ENCODE results near the gene PKN1.

PKN1 gene

DNA sequence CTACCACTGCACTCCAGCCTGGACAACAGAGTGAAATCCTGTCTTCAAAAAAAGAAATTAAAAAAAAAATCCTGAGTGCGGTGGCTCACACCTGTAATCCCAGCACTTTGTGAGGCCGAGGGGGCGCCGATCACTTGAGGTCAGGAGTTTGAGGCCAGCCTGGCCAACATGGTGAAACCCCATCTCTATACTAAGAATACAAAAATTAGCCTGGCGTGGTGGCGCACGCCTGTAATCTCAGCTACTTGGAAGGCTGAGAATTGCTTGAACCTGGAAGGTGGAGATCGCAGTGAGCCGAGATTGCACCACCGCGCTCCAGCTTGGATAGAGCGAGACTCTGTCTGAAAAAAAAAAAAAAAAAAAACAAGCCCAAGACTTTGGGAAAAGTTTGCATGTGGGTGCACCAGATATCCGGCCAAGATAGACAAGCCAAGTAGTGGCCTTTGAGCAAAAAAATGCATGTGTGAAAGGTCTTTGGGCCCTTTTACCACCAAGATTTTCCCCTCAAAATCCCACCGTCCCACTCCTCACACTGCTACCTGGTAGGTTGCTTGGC, 79.4 kb downstream of the PKN1 start:
- no peak for DNase-seq (ENCODE audit: low read depth in 3 of 3, low spot score in 1 of 3)

DNA sequence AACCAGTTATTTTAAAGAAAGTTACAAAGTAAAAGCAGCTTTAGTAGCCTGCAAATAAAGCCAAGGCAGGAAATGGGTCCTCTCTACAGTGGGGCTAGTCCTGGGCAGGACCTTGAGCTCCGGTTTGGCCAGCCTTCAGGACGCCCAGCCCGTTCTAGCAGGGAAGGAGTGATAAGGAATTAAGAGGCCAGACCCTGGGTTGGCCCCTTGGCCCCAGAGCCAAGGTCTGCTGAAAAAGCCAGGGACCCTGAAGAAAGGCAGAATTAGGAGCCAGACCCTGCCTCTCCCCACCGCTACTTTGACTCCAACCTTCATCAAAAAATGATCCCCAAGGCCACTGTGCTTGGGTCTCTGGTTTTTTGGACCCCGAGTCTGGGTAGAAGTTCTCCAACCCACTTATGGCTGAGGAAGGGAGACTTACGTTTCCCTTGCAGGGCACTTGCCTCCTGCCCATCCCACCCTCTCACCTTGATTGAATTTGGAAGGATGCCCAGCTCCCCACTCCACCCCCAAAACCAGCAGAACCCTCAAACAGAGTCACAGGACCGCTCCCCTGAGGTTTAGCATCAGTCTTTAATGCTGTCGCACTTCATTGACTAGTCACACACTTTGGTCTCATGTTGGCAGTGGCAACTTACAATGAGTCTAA, 81.2 kb downstream of the PKN1 start:
- no peak for DNase-seq (ENCODE audit: low read depth in 3 of 3, low spot score in 1 of 3)

DNA sequence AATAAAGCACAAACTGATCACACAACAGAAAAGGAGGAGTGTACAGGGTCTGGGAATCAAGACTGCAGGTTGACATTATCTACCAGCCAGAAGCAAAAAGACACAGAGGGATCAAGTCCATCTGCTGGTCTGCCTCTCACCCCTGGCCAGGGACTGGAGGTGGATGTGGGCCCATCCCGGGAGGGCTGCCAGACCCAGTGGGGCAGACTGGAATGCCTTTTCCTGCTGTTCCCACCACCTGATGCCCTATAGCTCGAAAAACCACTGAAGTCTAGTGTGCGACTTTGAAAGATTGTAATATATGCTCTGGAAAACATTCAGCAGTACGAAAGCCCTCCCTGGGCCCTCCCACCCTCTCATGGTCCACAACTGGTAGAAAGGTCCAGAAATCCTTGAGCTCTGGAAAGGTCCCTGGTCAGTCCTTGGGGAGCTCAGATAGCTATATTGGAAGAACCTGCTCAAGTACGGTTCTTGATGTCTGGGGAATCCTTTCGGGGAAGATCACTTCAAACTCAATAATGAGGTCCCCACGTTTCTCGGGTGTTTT, 82.5 kb downstream of the PKN1 start:
- DNase-seq (ENCODE audit: low read depth in 3 of 3, low spot score in 1 of 3), result no peak

DNA sequence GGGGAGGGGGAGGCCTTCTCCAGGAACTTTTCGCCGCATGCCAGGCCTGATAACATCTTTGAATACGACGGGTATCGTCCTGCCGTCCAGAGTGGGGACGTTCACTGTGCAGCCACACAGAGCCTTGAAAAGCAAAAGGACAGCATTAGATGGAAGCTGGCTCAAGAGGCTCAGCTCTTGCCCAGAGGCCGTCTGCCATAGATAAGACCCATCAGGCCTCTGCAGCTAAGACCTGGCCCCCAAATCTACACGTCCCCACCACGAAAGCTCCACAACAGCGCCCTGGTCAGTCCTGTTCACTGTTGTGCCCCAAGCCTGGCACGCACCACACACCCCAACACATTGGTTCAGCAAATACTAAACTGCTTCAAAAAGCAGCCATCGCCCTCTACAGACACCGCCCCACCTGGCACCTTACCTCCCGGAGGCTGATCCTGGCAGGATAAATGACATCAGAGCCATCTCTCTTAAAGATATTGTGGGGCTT, 83.0 kb downstream of the PKN1 start:
- no peak for DNase-seq (ENCODE audit: low read depth in 3 of 3, low spot score in 1 of 3)

DNA sequence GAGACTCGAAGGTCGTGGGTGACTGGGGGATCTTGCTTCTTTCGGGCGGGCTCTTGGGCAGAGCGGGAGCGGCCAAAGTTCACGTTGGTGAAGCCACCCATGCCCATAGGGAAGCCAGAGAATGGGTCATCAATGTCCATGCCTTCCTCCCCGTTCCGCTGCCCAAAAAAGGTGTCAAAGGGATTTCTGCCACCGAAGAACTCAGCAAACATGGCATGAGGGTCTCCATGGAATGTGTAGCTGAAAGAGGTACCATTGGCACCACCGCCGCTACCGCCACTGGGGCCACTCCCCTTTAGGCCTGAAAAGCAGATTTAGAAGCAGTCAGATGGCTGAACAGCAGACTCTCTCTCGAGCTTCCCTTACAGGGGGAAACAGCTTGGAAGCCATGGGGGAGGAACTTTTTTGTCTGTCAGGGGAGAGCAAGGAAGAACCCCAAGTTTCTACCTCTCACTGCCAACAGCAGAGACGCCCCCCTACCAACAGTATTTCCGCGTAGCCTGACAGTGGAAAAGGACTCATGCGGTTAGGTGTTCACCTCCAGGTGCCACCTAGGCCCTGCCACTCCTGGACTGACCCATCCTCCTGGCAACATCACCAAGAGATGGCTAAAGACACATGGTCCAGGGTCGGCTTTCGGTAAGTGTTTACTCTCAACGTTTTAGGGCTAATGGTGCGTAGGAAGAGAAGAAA, 83.8 kb downstream of the PKN1 start:
- DNase-seq (ENCODE audit: low read depth in 3 of 3, low spot score in 1 of 3), result no peak

DNA sequence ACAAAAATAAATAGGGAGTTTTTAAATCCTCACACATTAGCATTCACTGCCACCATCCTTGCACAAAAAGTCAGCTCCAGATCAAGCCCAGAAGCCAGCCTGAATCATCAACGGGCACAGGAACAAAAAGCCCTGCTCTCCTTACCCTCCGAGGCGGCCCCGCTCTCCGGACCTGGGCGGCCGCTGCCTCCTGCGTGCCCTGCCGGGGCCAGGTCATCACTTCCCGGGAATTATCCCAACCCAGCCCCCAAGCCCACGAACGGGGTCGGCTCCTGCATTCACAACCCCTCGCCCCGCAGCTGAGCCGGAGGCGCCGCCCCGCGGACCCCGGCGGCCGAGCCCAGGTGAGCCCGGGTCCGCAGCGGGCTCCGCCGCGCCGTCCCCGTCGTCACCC, 84.3 kb downstream of the PKN1 start:
- DNase-seq (ENCODE audit: low read depth in 3 of 3, low spot score in 1 of 3), result no peak

DNA sequence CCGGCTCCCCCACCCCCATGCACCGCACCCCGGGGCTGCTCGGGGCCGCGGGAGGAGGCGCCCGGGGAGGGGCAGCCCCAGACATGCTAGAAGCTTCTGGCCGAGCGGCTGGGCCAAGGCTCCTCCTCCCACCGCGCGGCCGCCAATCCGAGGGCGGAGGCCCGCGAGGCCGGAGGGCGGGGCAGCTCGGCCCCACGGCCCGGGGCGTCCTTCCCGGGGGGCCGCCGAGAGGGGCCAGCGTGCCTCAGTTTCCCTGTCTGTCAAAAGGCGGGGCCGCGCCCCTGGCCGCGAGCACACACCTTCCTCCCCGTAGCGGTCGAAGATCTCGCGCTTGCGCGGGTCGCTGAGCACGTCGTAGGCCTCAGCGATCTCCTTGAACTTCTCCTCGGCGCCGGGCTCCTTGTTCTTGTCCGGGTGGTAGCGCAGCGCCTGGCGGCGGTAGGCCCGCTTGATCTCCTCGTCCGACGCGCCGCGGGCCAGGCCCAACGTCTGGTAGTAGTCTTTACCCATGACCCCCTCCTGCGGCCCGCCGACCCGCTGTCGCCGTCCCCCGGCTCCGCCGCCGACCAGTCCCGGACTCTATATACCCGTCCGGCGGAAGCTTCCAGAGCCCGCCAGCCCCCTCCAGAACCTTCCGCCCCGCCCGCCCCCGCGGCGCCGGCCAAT, 84.9 kb downstream of the PKN1 start, which contains the start of gene DNAJB1:
DNAJB1 (minus strand) TSS at position 558 of the 666 bp plus-strand sequence; CDS start at position 510, 48 bp downstream.
- no peak for DNase-seq (ENCODE audit: low read depth in 3 of 3, low spot score in 1 of 3)

DNA sequence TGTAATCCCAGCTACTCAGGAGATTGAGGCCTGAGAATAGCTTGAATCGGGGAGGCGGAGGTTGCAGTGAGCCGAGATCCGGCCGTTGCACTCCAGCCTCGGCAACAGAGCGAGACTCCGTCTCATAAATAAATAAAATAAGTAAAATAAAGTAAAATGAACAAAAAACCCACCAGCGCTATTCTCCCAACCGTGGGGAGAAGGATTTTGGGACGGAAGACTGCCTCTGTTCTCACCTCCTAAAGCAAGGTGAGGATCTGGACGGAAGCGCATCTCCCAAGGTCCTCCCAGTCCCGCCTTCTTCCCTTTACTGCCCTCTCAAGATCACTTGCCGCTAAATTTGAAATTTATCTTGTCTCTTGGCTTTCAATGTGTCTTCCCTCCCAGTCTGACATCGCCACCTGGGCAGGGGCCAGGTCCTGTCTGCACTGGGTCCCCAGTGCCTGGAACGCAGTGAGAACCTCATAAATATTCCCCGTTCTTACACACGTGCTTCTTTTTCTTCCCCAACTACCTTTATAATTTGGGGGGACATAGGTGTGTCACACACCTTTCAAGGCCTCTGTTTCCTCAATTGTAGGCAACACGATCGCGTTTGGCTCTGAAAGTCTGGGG, 86.2 kb downstream of the PKN1 start:
- DNase-seq (ENCODE audit: low read depth in 3 of 3, low spot score in 1 of 3), result no peak

DNA sequence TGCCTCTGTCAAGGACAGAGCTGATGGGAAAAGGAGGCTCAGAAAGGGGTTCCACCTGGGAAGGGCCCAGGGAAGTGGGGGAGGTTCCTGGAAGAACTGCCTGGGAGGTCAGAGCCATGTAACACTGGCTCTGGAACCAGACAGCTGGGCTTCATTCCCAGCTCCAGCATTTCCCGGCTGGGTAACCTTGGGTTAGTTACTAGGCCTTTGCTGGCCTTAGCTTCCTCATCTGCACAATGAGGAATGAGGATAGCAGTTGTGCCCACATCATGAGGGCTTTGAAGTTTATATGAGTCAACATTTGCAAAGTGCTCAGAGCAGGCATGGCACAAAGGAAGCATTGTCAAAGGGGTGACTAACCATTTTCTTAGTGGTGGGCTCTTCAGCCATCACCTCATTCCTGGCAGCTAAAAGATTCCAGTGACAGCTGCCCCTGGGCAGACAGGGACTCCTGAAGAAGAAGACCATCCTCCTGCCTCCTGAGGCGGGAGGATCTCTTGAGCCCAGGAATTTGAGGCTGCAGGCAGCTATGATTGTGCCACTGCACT, 86.8 kb downstream of the PKN1 start:
- no peak for DNase-seq (ENCODE audit: low read depth in 3 of 3, low spot score in 1 of 3)

DNA sequence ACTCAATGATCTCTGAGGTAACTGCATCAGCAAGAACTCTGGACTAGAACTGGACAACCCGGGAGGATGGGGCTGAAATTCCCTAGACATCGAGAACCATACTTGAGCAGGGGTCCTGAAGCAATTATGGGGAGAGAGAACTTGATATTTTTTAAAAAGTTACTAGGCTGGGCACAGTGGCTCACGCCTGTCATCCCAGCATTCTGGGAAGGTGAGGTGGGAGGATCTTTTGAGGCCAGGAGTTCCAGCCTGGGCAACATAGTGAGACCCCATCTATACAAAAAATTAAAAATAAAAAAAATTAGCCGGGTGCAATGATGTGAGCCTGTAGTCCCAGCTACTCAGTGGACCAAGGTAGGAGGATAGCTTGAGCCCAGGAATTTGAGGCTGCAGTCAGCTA, 87.4 kb downstream of the PKN1 start:
- DNase-seq (ENCODE audit: low read depth in 3 of 3, low spot score in 1 of 3), result no peak

All from stimulated activated CD4-positive, alpha-beta T cell treated with anti-CD3 and anti-CD28 coated beads, TNF-alpha, amount 100 ng/mL, for 1 hour (primary cell).